OCI-LY1 (cell line): Measurements from ENCODE around the gene HAUS7.

Source experiments
- H2AFZ ChIP-seq: fragments of 200-600 bp; sonication (generic), shearing (Covaris generic); 2 replicates; pipeline ENCODE4 v1.6.0; 2014; ENCODE audit warnings: antibody characterized with exemption, mild to moderate bottlenecking, low read length
- H3F3A ChIP-seq: fragments of 200-600 bp; sonication (generic), shearing (Covaris generic); 2 replicates; pipeline ENCODE4 v1.6.0; 2014; ENCODE audit warnings: mild to moderate bottlenecking, antibody characterized with exemption, low read length, moderate library complexity; ENCODE audit not compliant: insufficient read depth
- H3K27ac ChIP-seq: fragments of 200-600 bp; sonication (generic); 2 replicates; pipeline ENCODE4 v1.5.1; 2014; ENCODE audit warnings: low read length, mixed run types, mild to moderate bottlenecking, low read depth; ENCODE audit not compliant: poor library complexity, severe bottlenecking
- H3K27me3 ChIP-seq: fragments of 200-600 bp; sonication (generic); 2 replicates; pipeline ENCODE4 v1.6.0; 2014; ENCODE audit warnings: antibody characterized with exemption, mild to moderate bottlenecking, low read length, moderate library complexity; ENCODE audit not compliant: insufficient read depth
- H3K36me3 ChIP-seq: fragments of 200-600 bp; sonication (generic); 2 replicates; pipeline ENCODE4 v1.6.1; 2014; ENCODE audit warnings: mild to moderate bottlenecking, antibody characterized with exemption, low read length, moderate library complexity, mixed read lengths; ENCODE audit not compliant: insufficient read depth
- H3K4me1 ChIP-seq: fragments of 200-600 bp; sonication (generic); 2 replicates; pipeline ENCODE4 v1.5.1; 2014; ENCODE audit warnings: mild to moderate bottlenecking, low read length, moderate library complexity; ENCODE audit not compliant: insufficient read depth, severe bottlenecking
- H3K4me2 ChIP-seq: fragments of 200-600 bp; sonication (generic), shearing (Covaris generic); 2 replicates; pipeline ENCODE4 v1.6.1; 2014; ENCODE audit warnings: low read length
- H3K4me3 ChIP-seq: fragments of 200-600 bp; sonication (generic); 2 replicates; pipeline ENCODE4 v1.5.1; 2014; ENCODE audit warnings: low read length, low read depth, mild to moderate bottlenecking, mixed read lengths; ENCODE audit not compliant: poor library complexity, severe bottlenecking
- H3K79me2 ChIP-seq: fragments of 200-600 bp; shearing (Covaris generic); 2 replicates; pipeline ENCODE4 v1.6.1; 2016; ENCODE audit warnings: mixed run types, low read length, mixed read lengths; ENCODE audit not compliant: insufficient read depth
- H3K9ac ChIP-seq: fragments of 200-600 bp; sonication (generic), shearing (Covaris generic); 2 replicates; pipeline ENCODE4 v1.6.1; 2014; ENCODE audit warnings: mild to moderate bottlenecking, low read length, mixed read lengths
- H3K9me2 ChIP-seq: fragments of 200-600 bp; sonication (generic), shearing (Covaris generic); 2 replicates; pipeline ENCODE4 v1.6.1; 2014; ENCODE audit warnings: low read depth, mild to moderate bottlenecking, low read length, mixed read lengths
- H3K9me3 ChIP-seq: fragments of 200-600 bp; shearing (Covaris generic); 2 replicates; pipeline ENCODE4 v1.6.1; 2014; ENCODE audit warnings: low read length, mixed read lengths
- H4K20me1 ChIP-seq: fragments of 200-600 bp; sonication (generic), shearing (Covaris generic); 2 replicates; pipeline ENCODE4 v1.6.0; 2016; ENCODE audit warnings: mild to moderate bottlenecking, low read length; ENCODE audit not compliant: insufficient read depth
- EZH2 ChIP-seq: fragments of 200-600 bp; sonication (generic), shearing (Covaris generic); IDR thresholded peaks from 2 replicates; pipeline ENCODE4 v1.8.0; 2017; ENCODE audit warnings: borderline replicate concordance, mixed run types, mild to moderate bottlenecking, antibody characterized with exemption, low read length, moderate library complexity, mixed read lengths
- TF ChIP-seq, protein P1 (sequence below): fragments of 200-600 bp; sonication (generic), shearing (Covaris generic); IDR thresholded peaks from 2 replicates; pipeline ENCODE4 v1.5.1; 2017; ENCODE audit warnings: mild to moderate bottlenecking, antibody characterized with exemption, low read length, moderate library complexity, mixed read lengths

HAUS7 gene

GRCh38 chrX:153433781-153434285 is 36.5 kb downstream of the HAUS7 start:
- no peak overlapping the region for H3K4me3 ChIP-seq
- no peak overlapping the region for H3K4me2 ChIP-seq
- no peak overlapping the region for H2AFZ ChIP-seq
- H3K9ac ChIP-seq, result no peak overlapping the region
- H3K36me3 ChIP-seq, result no peaks in the 10 kb centered on the region
- no peaks in the 10 kb centered on the region for H3K9me3 ChIP-seq
- TF ChIP-seq, protein P1, sequence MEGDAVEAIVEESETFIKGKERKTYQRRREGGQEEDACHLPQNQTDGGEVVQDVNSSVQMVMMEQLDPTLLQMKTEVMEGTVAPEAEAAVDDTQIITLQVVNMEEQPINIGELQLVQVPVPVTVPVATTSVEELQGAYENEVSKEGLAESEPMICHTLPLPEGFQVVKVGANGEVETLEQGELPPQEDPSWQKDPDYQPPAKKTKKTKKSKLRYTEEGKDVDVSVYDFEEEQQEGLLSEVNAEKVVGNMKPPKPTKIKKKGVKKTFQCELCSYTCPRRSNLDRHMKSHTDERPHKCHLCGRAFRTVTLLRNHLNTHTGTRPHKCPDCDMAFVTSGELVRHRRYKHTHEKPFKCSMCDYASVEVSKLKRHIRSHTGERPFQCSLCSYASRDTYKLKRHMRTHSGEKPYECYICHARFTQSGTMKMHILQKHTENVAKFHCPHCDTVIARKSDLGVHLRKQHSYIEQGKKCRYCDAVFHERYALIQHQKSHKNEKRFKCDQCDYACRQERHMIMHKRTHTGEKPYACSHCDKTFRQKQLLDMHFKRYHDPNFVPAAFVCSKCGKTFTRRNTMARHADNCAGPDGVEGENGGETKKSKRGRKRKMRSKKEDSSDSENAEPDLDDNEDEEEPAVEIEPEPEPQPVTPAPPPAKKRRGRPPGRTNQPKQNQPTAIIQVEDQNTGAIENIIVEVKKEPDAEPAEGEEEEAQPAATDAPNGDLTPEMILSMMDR, result no peak
- no peak for TF ChIP-seq EZH2
- H4K20me1 ChIP-seq, result no peaks in the 10 kb centered on the region
- H3F3A ChIP-seq, result no peaks in the 10 kb centered on the region
- H3K27me3 ChIP-seq, result no peaks in the 10 kb centered on the region; the same call in 1 of the 2 replicates
- H3K79me2 ChIP-seq, result no peaks in the 10 kb centered on the region
- no peaks in the 10 kb centered on the region for H3K4me1 ChIP-seq
- no peaks in the 10 kb centered on the region for H3K9me2 ChIP-seq
- no peak overlapping the region for H3K27ac ChIP-seq

DNA sequence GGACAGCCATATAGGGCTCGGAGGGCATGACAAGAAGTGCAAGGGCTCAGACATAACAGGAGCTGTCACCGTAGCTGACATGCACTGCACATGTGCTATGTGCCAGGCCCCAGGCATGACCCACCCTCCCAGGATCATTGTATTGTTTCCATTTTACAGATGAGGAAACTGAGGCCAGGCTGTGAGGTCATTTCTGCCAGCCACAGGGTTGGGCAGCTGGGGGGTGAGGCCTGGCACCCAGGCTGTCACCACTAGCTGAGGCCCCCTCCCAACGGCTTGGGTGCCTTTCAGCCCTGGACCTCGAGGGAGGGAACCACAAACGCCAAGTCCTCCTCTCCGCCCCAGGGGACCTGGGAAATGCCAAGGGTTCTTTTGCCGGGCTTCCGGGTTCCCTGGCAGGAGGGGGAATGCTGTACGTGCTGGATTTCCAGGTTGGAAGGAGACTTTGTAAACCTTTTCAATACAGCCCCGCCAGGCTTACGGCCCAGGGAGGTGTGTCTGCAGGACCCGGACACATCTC is 37.2 kb downstream of the HAUS7 start:
- H3K36me3 ChIP-seq, result no peaks in the 10 kb centered on the region
- H3K27me3 ChIP-seq, result no peaks in the 10 kb centered on the region; the same call in 1 of the 2 replicates

DNA sequence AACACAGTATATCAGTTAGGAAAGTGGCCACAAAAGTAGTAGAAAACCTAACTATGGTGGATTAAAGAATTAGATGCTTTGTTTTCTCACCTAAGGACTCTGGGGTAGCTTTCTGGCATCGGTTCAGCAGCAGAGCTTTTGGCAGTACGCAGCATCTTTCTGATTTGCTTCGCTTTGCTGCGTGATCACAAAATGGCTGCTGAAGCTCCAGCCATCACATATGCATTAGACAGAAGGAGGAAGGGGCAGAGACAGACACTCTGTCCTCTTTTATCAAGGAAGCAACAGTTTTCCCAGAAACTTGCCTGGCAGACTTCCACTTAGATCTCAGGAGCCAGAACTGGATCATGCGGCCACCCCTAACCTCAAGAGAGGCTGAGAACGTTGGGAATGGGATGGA is 39.6 kb downstream of the HAUS7 start:
- Histone ChIP-seq H3K9ac (no peak overlapping the region), H3K27me3 (no peaks in the 10 kb centered on the region; the same call in 1 of the 2 replicates), H3K9me2 (no peaks in the 10 kb centered on the region), H3K4me2 (no peak overlapping the region), H4K20me1 (no peaks in the 10 kb centered on the region), H3K36me3 (no peaks in the 10 kb centered on the region), H3K9me3 (no peaks in the 10 kb centered on the region), H3K4me1 (no peaks in the 10 kb centered on the region), H3K27ac (no peak overlapping the region), H3F3A (no peaks in the 10 kb centered on the region), H3K4me3 (no peak overlapping the region), H2AFZ (no peak overlapping the region), H3K79me2 (no peaks in the 10 kb centered on the region)
- TF ChIP-seq EZH2, result no peak
- TF ChIP-seq, protein P1, result no peak

More for the DNA sequence above, 37.2 kb downstream of the HAUS7 start:
- Histone ChIP-seq H3K4me1 (no peaks in the 10 kb centered on the region), H3K4me3 (no peak overlapping the region), H3K4me2 (no peak overlapping the region), H3K9ac (no peak overlapping the region), H3K9me3 (no peaks in the 10 kb centered on the region), H4K20me1 (no peaks in the 10 kb centered on the region), H3F3A (no peaks in the 10 kb centered on the region), H2AFZ (no peak overlapping the region), H3K79me2 (no peaks in the 10 kb centered on the region), H3K9me2 (no peaks in the 10 kb centered on the region), H3K27ac (no peak overlapping the region)
- TF ChIP-seq, protein P1, result no peak
